ENCODE measurements around the gene LRP5.

LRP5 gene

DNA sequence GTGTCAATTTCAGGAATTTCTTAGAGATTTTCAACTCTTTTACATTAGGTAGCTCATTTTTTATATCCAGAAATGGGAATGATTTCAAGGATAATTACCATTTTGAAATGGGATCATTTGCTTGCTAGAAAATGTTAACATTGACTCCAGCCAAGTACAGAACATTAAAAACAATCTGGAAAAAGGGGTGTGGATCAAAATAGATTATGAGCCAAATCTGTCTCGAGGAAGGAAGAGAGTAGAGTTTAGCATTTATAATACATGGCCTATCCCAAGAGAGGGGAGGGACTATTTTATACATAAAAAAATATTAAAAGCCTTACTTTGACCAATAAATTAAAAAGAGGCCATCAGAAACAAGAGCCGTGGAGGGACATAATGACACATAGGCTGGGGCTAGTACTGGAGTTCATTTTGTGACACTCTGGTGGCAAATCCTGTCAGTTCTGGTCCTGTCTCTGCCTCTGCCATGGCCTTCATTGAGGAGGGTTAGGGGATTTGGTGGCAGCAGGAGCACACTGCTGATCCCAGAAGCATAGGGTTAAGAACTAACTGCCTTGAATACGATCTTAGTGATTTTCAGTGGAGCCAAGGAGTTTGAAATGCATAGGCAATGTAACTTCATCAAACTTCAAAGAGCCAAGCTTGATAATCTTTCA, 168.6 kb downstream of the LRP5 start:
- Histone ChIP-seq H3K9ac (ENCODE audit: low read depth, low read length) (no peak overlapping the region), H3K9me3 (ENCODE audit: control insufficient read depth, insufficient read depth, low read length) (peaks cover 23% of the 10 kb centered on the region; the same call in 1 of the 2 replicates), H3K36me3 (ENCODE audit: insufficient read depth, low read length) (no peaks in the 10 kb centered on the region; the same call in 1 of the 2 replicates), H3K4me1 (ENCODE audit: insufficient read depth, low read length) (no peaks in the 10 kb centered on the region)

DNA sequence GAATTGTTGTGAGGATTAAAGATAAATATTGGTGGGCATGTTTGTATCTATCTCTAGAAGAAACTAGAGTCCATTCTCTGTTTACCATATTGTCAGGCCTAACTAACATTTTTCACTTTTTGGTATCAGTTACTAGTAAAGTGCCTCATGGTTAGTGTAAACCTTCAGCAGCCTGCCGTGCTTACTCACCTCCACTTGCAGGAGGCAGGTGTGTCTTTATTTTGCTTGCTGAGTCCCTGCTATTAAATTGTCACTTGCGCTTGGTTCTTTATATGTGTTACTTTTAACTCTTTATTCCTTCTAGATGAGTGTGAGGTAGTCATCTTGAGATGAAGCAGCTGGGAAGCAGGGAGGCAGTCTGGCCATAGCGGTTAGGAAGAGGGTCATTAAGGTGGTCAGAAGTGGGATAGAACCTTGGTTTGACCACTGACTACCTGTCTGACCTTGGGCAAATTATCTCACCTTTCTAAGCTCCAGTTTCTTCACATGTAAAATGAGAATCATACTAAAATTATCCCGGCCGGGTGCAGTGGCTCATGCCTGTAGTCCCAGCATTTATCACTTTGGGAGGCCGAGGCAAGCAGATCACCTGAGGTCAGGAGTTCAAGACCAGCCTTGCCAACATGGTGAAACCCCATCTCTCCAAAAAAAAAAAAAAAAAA, 169.3 kb downstream of the LRP5 start:
- Histone ChIP-seq H3K36me3 (ENCODE audit: insufficient read depth, low read length) (no peaks in the 10 kb centered on the region; the same call in 1 of the 2 replicates), H3K4me1 (ENCODE audit: insufficient read depth, low read length) (no peaks in the 10 kb centered on the region), H3K9ac (ENCODE audit: low read depth, low read length) (no peak overlapping the region), H3K9me3 (ENCODE audit: control insufficient read depth, insufficient read depth, low read length) (peaks cover 20% of the 10 kb centered on the region; the same call in 1 of the 2 replicates)

DNA sequence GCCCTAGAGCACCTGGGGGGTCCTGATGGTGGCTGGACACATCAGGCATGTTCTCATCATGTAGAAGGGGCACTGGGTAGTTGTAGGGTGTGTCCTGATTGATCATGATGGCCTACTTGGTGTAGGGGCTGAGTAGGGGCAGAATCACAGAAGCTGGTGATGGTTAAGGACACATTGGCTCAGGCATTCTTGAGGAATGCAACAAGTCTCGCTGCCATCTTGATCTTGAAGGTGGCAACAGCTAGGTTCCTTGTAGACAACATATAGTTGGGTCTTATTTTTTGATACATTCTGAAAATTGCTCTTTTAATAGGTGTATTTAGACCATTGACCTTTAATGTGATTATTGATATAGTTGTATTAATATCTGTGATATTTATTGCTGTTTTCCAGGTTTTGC, 176.2 kb downstream of the LRP5 start:
- no peak overlapping the region for H3K9ac ChIP-seq (ENCODE audit: low read depth, low read length)
- H3K4me1 ChIP-seq (ENCODE audit: insufficient read depth, low read length), result no peaks in the 10 kb centered on the region
- no peaks in the 10 kb centered on the region for H3K36me3 ChIP-seq (ENCODE audit: insufficient read depth, low read length)
- H3K9me3 ChIP-seq (ENCODE audit: control insufficient read depth, insufficient read depth, low read length), result no peaks in the 10 kb centered on the region; the same call in 1 of the 2 replicates

DNA sequence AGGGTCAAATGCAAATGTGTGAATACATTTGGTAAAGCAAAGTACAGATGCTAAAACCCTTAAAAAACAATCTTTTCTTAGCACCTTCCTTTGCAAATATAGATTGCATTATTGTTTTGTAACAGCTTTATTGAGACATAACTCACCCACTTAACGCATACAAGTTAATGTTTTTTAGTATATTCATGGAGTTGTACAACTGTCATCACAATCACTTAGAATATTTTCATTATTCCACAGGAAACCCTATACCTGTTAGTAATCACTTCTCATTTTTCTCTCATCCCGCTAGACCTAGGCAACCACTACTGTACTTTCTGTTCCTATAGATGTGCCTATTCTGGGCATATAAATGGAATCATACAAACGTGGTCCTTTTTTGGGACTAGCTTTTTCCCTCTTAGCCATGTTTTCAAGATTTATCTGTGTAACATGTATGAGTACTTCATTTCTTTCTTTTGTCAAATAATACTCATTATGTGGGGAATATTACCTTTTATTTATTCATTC, 182.9 kb downstream of the LRP5 start:
- no peaks in the 10 kb centered on the region for H3K36me3 ChIP-seq (ENCODE audit: insufficient read depth, low read length)
- H3K9me3 ChIP-seq (ENCODE audit: control insufficient read depth, insufficient read depth, low read length), result no peaks in the 10 kb centered on the region
- 0 out of 2 replicates have a peak, but pooled peaks cover 5% of the 10 kb centered on the region for H3K4me1 ChIP-seq (ENCODE audit: insufficient read depth, low read length)
- H3K9ac ChIP-seq (ENCODE audit: low read depth, low read length), result no peak overlapping the region

DNA sequence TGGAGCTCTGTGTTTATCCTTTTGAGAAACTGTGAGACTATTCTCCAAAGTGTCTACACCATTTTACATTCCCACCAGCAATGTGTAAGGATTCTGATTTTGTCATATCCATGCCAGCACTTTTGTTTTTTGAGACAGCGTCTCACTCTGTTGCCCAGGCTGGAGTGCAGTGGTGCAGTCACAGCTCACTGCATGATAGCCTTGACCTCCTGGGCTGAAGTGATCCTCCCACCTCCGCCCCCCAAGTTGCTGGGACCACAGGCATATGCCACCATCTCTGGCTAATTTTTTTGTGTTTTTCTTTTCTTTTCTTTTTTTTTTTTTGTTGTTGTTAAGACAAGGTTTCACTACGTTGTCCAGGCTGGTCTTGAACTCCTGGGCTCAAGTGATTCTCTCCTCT, 183.5 kb downstream of the LRP5 start:
- no peak overlapping the region for H3K9ac ChIP-seq (ENCODE audit: low read depth, low read length)
- H3K36me3 ChIP-seq (ENCODE audit: insufficient read depth, low read length), result no peaks in the 10 kb centered on the region
- 0 out of 2 replicates have a peak, but pooled peaks cover 5% of the 10 kb centered on the region for H3K4me1 ChIP-seq (ENCODE audit: insufficient read depth, low read length)
- no peaks in the 10 kb centered on the region for H3K9me3 ChIP-seq (ENCODE audit: control insufficient read depth, insufficient read depth, low read length)

DNA sequence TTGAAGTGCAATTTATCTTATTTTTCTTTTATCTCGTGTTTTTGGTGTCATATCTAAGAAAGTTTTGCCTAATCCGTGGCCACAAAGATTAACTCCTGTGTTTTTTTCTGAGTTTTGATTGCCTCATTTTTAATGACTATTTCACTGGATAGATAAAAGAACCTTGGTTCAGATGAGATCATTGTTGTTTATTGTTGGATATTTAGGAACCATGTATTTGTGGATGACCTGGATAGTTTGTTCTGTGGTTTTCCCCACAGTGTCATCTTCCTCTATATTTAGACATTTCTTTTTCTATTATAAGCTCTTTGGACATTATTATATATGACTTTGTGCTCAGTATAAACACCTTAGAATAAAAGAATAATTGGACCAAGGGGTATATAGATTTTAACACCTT, 185.4 kb downstream of the LRP5 start:
- Histone ChIP-seq H3K36me3 (ENCODE audit: insufficient read depth, low read length) (no peaks in the 10 kb centered on the region), H3K4me1 (ENCODE audit: insufficient read depth, low read length) (0 out of 2 replicates have a peak, but pooled peaks cover 5% of the 10 kb centered on the region), H3K9ac (ENCODE audit: low read depth, low read length) (no peak overlapping the region), H3K9me3 (ENCODE audit: control insufficient read depth, insufficient read depth, low read length) (no peaks in the 10 kb centered on the region)

DNA sequence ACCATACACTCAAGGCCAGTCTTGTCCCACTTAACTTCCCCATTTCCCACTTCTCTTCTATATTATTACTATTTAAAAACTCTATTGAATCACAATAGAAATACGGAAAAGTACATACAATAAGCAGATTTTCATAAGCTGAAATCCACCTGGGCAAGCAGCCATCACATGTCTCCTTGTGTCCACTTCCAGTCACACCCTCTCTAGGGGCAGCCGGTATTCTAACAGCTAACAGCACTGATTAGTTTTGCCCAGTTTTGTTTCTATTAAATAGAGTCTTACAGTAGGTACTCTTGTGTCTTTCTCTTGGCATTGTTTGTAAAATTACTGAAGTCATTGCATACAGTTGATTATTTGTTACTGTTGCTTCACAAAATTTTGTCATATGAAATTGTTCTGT, 185.9 kb downstream of the LRP5 start:
- H3K36me3 ChIP-seq (ENCODE audit: insufficient read depth, low read length), result no peaks in the 10 kb centered on the region
- no peak overlapping the region for H3K9ac ChIP-seq (ENCODE audit: low read depth, low read length)
- 0 out of 2 replicates have a peak, but pooled peaks cover 5% of the 10 kb centered on the region for H3K4me1 ChIP-seq (ENCODE audit: insufficient read depth, low read length)
- no peaks in the 10 kb centered on the region for H3K9me3 ChIP-seq (ENCODE audit: control insufficient read depth, insufficient read depth, low read length)
